Epithelial cell of esophagus (primary cell): ENCODE data around the gene DUSP22.

Experiments
- DNase-seq: peaks from one replicate; pipeline ENCODE4 v3.0.0; 2010; ENCODE audit warnings: low read depth
- H3K4me3 ChIP-seq: 2 replicates; pipeline ENCODE4 v1.5.1; 2011; ENCODE audit warnings: mild to moderate bottlenecking, low read length, control low read depth
- CTCF ChIP-seq: IDR thresholded peaks from 2 replicates; pipeline ENCODE4 v1.5.1; 2011; ENCODE audit warnings: low read depth, mild to moderate bottlenecking, low read length, control low read depth, inconsistent platforms; ENCODE audit not compliant: insufficient read depth; ENCODE audit errors: missing control alignments

The DUSP22 gene

DNA sequence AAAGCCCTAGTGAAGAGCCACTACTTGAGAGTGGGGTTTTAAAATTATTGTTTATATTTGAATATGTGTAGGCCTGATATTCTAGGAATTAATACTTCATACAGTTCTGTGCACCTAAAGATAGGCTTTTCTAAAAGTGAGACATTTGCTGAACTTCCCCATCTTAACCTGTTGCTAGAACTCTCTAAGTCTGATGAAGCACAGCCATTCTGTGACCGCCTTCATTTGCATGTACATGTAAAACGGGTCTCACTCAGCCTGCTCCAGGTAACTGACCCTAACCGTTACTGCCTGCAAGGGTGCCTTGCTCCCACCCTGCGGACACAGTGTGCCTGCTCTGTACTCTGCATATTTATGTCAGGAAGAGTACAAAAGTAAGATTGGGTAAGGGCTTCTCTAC is 54.9 kb downstream of the DUSP22 start:
- no peak for TF ChIP-seq CTCF
- no peak for DNase-seq
- H3K4me3 ChIP-seq, result no peak overlapping the region

DNA sequence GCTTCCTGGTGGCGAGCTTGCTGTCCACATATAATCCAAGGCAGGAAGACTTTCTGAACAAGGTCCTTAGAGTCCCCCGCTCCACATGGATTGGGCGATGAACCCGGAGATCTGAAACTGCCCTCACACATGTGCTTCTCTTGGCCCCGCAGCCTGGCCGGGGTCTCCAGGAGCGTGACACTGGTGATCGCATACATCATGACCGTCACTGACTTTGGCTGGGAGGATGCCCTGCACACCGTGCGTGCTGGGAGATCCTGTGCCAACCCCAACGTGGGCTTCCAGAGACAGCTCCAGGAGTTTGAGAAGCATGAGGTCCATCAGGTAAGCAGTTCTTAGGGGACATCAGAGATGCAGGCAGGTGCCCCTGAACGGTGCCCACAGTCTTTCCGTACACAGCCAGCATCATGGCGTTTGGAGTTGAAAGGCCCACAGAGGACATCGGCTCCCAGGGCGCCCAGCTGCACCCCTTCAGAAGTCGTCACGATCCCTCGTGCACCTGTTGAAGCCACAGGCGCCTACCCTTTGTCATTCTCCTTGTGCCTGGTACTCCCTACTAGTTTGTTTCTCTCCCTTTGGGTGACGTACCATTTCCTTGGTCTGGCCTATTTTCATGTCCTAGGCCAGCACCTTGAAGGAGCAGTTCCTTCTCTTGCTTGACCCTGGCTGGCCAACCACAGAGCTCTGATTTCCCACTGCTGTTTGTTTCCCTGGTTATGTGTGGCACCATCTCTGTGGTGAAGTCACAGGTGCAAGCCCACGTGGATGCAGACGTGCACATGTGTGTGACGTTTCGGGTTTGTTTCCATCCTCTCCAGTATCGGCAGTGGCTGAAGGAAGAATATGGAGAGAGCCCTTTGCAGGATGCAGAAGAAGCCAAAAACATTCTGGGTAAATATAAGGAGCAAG is 55.9 kb downstream of the DUSP22 start:
- no peak for TF ChIP-seq CTCF
- no peak overlapping the region for H3K4me3 ChIP-seq
- no peak for DNase-seq

DNA sequence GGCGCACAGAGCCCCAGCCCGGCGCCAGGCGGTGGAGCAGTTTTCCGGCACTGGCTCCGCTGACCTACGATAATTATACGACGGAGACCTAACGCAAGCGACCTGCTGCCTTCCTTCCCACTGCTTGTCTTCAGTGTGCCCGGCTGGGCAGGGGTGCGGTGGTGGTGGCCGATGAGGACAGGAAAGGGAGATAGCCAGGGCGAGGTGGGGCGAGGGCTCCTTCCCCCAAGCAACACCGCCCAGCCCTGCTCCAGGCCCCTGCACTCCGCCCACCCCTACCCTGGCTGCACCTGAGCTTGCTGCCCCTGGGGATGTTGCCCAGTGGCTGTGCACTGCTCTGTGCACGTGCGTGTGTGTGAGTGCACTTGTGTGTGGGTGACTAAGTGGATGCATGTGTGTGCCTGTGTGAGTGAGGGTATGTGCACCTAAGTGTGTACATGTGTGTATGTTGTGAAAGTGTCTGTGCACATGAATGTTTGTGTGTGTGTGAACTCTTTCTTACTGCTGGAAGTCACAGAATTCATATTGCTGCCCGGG is 56.6 kb downstream of the DUSP22 start:
- no peak for DNase-seq
- no peak for TF ChIP-seq CTCF
- H3K4me3 ChIP-seq, result no peak overlapping the region

DNA sequence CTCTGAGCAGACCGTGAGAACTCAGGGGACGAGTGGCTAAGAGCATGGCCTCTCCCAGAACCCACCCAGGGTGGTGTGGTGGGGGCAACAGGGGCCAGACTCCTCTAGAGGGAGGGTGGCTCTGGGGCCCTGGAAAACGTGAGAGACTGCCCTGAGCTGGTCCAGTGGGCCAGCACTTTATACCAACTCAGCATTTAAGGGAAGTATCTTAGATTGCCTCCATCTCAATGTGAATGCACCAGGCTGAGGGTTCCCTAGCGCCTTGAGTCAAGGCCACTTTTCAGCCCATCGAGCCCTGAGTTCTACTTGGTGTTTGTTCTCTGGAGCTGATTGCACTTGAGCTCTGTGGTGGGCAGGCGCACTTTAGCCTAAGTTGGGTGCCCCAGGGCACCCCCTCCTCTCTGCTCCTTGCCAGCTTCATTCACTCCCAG is 57.2 kb downstream of the DUSP22 start:
- no peak overlapping the region for H3K4me3 ChIP-seq
- no peak for TF ChIP-seq CTCF
- DNase-seq, result no peak

- no peak overlapping the region for H3K4me3 ChIP-seq
- no peak for TF ChIP-seq CTCF
- DNase-seq, result no peak
These were observed 58.1 kb downstream of the DUSP22 start for GRCh38 chr6:350371-350770.

- DNase-seq, result no peak
- TF ChIP-seq CTCF, result no peak
- no peak overlapping the region for H3K4me3 ChIP-seq
These were observed 59.0 kb downstream of the DUSP22 start for GRCh38 chr6:351011-351866.
